Skeletal muscle tissue (tissue), 4 donors: Measurements from ENCODE around the gene WDR90. TPM values are rescaled to one million over a fixed set of nuclear protein-coding genes. Genes with fewer than 3 reads are reported as not detected.
"Not testable (repeated sequence)": the region's sequence is repeated elsewhere in the genome, so short reads cannot be mapped to it uniquely, and the experiment has no call there.

Experiments used
- H3K27ac ChIP-seq: one replicate; pipeline ENCODE4 v1.7.0; 2013; ENCODE audit warnings: mild to moderate bottlenecking, low read depth, low read length, inconsistent platforms
- H3K27me3 ChIP-seq, 3 donors: one replicate each; pipeline ENCODE4 v1.7.0; 2013; ENCODE audit warnings: low read length in 3 of 3; ENCODE audit not compliant: control insufficient read depth in 3 of 3, insufficient read depth in 3 of 3
- H3K36me3 ChIP-seq, 3 donors: one replicate each; pipeline ENCODE4 v1.7.0; 2013; ENCODE audit warnings: low read length in 3 of 3; ENCODE audit not compliant: control insufficient read depth in 3 of 3, insufficient read depth in 3 of 3
- H3K4me1 ChIP-seq, 3 donors: one replicate each; pipeline ENCODE4 v1.7.0; 2013; ENCODE audit warnings: low read length in 3 of 3, mild to moderate bottlenecking in 3 of 3; ENCODE audit not compliant: control insufficient read depth in 3 of 3, insufficient read depth in 3 of 3
- H3K4me3 ChIP-seq, 3 donors: one replicate each; pipeline ENCODE4 v1.7.0; 2013; ENCODE audit warnings: low read length in 3 of 3
- H3K9ac ChIP-seq, 3 donors: one replicate each; pipeline ENCODE4 v1.7.0; 2013; ENCODE audit warnings: low read length in 3 of 3, mild to moderate bottlenecking in 3 of 3, moderate library complexity in 2 of 3, low read depth in 1 of 3
- H3K9me3 ChIP-seq, 3 donors: one replicate each; pipeline ENCODE4 v1.7.0; 2013; ENCODE audit warnings: low read length in 3 of 3; ENCODE audit not compliant: control insufficient read depth in 3 of 3
- total RNA-seq: library from RNA; depleted of rRNA; stranded (reverse); fragments of >200 nt; gene quantifications from one replicate; pipeline ENCODE4 v1.2.3, GENCODE V29; 2014
- donor health status: Osteomylitis.

WDR90 gene
- total RNA-seq, 1 donor from 2014 or later, result 6.3 TPM

- Histone ChIP-seq H3K4me3 (peak overlapping the region in 1 of 3 donors; percentile 41), H3K27ac (no peak overlapping the region), H3K9ac (no peak overlapping the region), H3K27me3 (no peaks in the 10 kb centered on the region), H3K4me1 (peaks cover 57 to 84% (median 60%) of the 10 kb centered on the region in 3 donors), H3K36me3 (peaks cover 22 to 37% (median 26%) of the 10 kb centered on the region in 3 donors), H3K9me3 (no peaks in the 10 kb centered on the region)
Measured at GRCh38 chr16:684961-685696, 36.0 kb downstream of the WDR90 start.

- Histone ChIP-seq H3K4me3 (no peak overlapping the region), H3K27me3 (peaks cover under 1 to 2% (median 2%) of the 10 kb centered on the region in 3 donors), H3K9me3 (no peaks in the 10 kb centered on the region), H3K27ac (no peak overlapping the region), H3K36me3 (peaks cover 22 to 37% (median 26%) of the 10 kb centered on the region in 3 donors), H3K9ac (no peak overlapping the region), H3K4me1 (peaks cover 56 to 86% (median 57%) of the 10 kb centered on the region in 3 donors)
Measured at GRCh38 chr16:685967-686366, 36.8 kb downstream of the WDR90 start.

GRCh38 chr16:686459-687260 lies 37.5 kb downstream of the WDR90 start:
- peaks cover 19 to 36% (median 25%) of the 10 kb centered on the region in 3 donors for H3K36me3 ChIP-seq
- H3K4me1 ChIP-seq, result peaks cover 49 to 79% (median 50%) of the 10 kb centered on the region in 3 donors
- H3K27me3 ChIP-seq, result peaks cover 3 to 7% (median 5%) of the 10 kb centered on the region in 3 donors
- H3K9me3 ChIP-seq, result no peaks in the 10 kb centered on the region
- no peak overlapping the region for H3K4me3 ChIP-seq
- H3K9ac ChIP-seq, result no peak overlapping the region
- no peak overlapping the region for H3K27ac ChIP-seq

- Histone ChIP-seq H3K36me3 (peaks cover 11 to 27% (median 17%) of the 10 kb centered on the region in 3 donors), H3K27ac (no peak overlapping the region), H3K9ac (no peak overlapping the region), H3K4me3 (no peak overlapping the region), H3K4me1 (peaks cover 41 to 70% (median 42%) of the 10 kb centered on the region in 3 donors), H3K27me3 (peaks cover 10 to 13% (median 10%) of the 10 kb centered on the region in 3 donors), H3K9me3 (no peaks in the 10 kb centered on the region)
Measured at GRCh38 chr16:687499-687898, 38.3 kb downstream of the WDR90 start.

GRCh38 chr16:689175-689897 lies 40.2 kb downstream of the WDR90 start:
- Histone ChIP-seq H3K27me3 (peaks cover 24 to 32% (median 27%) of the 10 kb centered on the region in 3 donors), H3K9ac (peak overlapping the region; percentile 74 to 96 (median 93)), H3K9me3 (no peaks in the 10 kb centered on the region), H3K4me3 (peak overlapping the region; percentile 72 to 93 (median 89)), H3K4me1 (peaks cover 28 to 56% (median 30%) of the 10 kb centered on the region in 3 donors), H3K27ac (peak overlapping the region; percentile 76), H3K36me3 (peaks cover 6 to 19% (median 7%) of the 10 kb centered on the region in 3 donors)

- peaks cover 19 to 45% (median 33%) of the 10 kb centered on the region in 3 donors for H3K4me1 ChIP-seq
- H3K9ac ChIP-seq, result not testable (repeated sequence)
Measured at GRCh38 chr16:691242-691641, 42.1 kb downstream of the WDR90 start.

GRCh38 chr16:692356-693108 lies 43.4 kb downstream of the WDR90 start:
- H3K4me1 ChIP-seq, result peaks cover 19 to 34% (median 33%) of the 10 kb centered on the region in 3 donors
- no peaks in the 10 kb centered on the region for H3K9me3 ChIP-seq
- no peak overlapping the region for H3K9ac ChIP-seq
- H3K27ac ChIP-seq, result no peak overlapping the region
- H3K36me3 ChIP-seq, result peaks cover 0 to 4% (median 2%) of the 10 kb centered on the region in 3 donors
- no peak overlapping the region for H3K4me3 ChIP-seq
- H3K27me3 ChIP-seq, result peaks cover 44 to 52% (median 52%) of the 10 kb centered on the region in 3 donors

More at GRCh38 chr16:691242-691641, 42.1 kb downstream of the WDR90 start:
- H3K4me3 ChIP-seq, result peak overlapping the region in 1 of 3 donors; percentile 72
- peaks cover 39 to 45% (median 44%) of the 10 kb centered on the region in 3 donors for H3K27me3 ChIP-seq
- H3K27ac ChIP-seq, H3K9me3 ChIP-seq: not testable (repeated sequence)
- H3K36me3 ChIP-seq, result peaks cover 4 to 14% (median 6%) of the 10 kb centered on the region in 3 donors

- H3K27me3 ChIP-seq, result peaks cover 47 to 58% (median 54%) of the 10 kb centered on the region in 3 donors
- H3K4me3 ChIP-seq, result no peak overlapping the region
- no peak overlapping the region for H3K27ac ChIP-seq
- peaks cover 19 to 33% (median 27%) of the 10 kb centered on the region in 3 donors for H3K4me1 ChIP-seq
- H3K9me3 ChIP-seq, result no peaks in the 10 kb centered on the region
- H3K9ac ChIP-seq, result no peak overlapping the region
- no peaks in the 10 kb centered on the region for H3K36me3 ChIP-seq
Measured at GRCh38 chr16:693364-693763, 44.2 kb downstream of the WDR90 start.

- Histone ChIP-seq H3K9me3 (no peaks in the 10 kb centered on the region), H3K27me3 (peaks cover 48 to 60% (median 56%) of the 10 kb centered on the region in 3 donors), H3K36me3 (no peaks in the 10 kb centered on the region), H3K4me3 (no peak overlapping the region), H3K4me1 (peaks cover 15 to 29% (median 23%) of the 10 kb centered on the region in 3 donors), H3K27ac (no peak overlapping the region), H3K9ac (no peak overlapping the region)
Measured at GRCh38 chr16:693766-694165, 44.6 kb downstream of the WDR90 start.
